Natural killer cell (primary cell): Measurements from ENCODE around the gene PXMP2. TPM values are rescaled to one million over a fixed set of nuclear protein-coding genes. Genes with fewer than 3 reads are reported as not detected.

Experiments
- ATAC-seq, 3 donors: fragments of 150-1000 bp in 2 of 3; fragments of 200-7000 bp in 1 of 3; cut with Tn5 transposase; 1 replicate in 1 of 3; 2 replicates in 2 of 3; pipeline ENCODE4 v1.10.0; 2021; ENCODE audit warnings: mild to moderate bottlenecking in 2 of 3, moderate library complexity in 2 of 3
- DNase-seq, 2 donors: peaks; one replicate each; pipeline versions ENCODE4 v3.0.0 to v3.0.0-alpha.2; 2013 to 2021; ENCODE audit warnings: mixed read lengths in 1 of 2
- H3K27ac ChIP-seq: one replicate; pipeline ENCODE4 v1.5.1; 2013; ENCODE audit warnings: mild to moderate bottlenecking, low read length
- H3K27me3 ChIP-seq: one replicate; pipeline ENCODE4 v1.6.1; 2013; ENCODE audit warnings: low read length; ENCODE audit not compliant: control insufficient read depth, insufficient read depth
- H3K36me3 ChIP-seq: one replicate; pipeline ENCODE4 v1.6.1; 2013; ENCODE audit warnings: low read length; ENCODE audit not compliant: control insufficient read depth, insufficient read depth
- H3K4me1 ChIP-seq: one replicate; pipeline ENCODE4 v1.6.1; 2013; ENCODE audit warnings: low read length; ENCODE audit not compliant: control insufficient read depth, insufficient read depth
- H3K4me3 ChIP-seq: one replicate; pipeline ENCODE4 v1.5.1; 2013; ENCODE audit warnings: low read length
- H3K9me3 ChIP-seq: one replicate; pipeline ENCODE4 v1.6.1; 2013; ENCODE audit warnings: low read length; ENCODE audit not compliant: control insufficient read depth, insufficient read depth
- H3K27ac Mint-ChIP-seq, 2 donors: one replicate each; pipeline ENCODE4 v1.8.0; 2022; ENCODE audit warnings: mild to moderate bottlenecking in 2 of 2, mixed read lengths in 2 of 2, moderate library complexity in 1 of 2
- H3K27me3 Mint-ChIP-seq, 2 donors: one replicate each; pipeline ENCODE4 v1.8.0; 2022; ENCODE audit warnings: low read depth in 2 of 2, mixed read lengths in 2 of 2
- H3K36me3 Mint-ChIP-seq: one replicate; pipeline ENCODE4 v1.8.0; 2022; ENCODE audit warnings: mixed read lengths
- H3K4me1 Mint-ChIP-seq, 2 donors: one replicate each; pipeline ENCODE4 v1.8.0; 2022; ENCODE audit warnings: mixed read lengths in 2 of 2
- H3K4me3 Mint-ChIP-seq: one replicate; pipeline ENCODE4 v1.8.0; 2022; ENCODE audit warnings: mild to moderate bottlenecking, moderate library complexity, mixed read lengths
- H3K9me3 Mint-ChIP-seq, 2 donors: one replicate each; pipeline ENCODE4 v1.8.0; 2022; ENCODE audit warnings: mixed read lengths in 2 of 2
- WGBS: methylation state at CpG from one replicate; pipeline ENCODE4 v1.1.7; 2013; ENCODE audit warnings: missing lambda C conversion rate; ENCODE audit not compliant: insufficient coverage; 5-methylcytosine and 5-hydroxymethylcytosine counted together
- intact Hi-C: fragments of 100-400 bp; cut with micrococcal nuclease; formaldehyde crosslinking; loops from one replicate; pipeline ENCODE4 v1.14.2; 2022
- total RNA-seq, 4 donors: library from RNA; stranded (reverse); fragments of 120-200 nt in 1 of 4; gene quantifications; one replicate each; pipeline versions ENCODE4 v1.2.3 to v1.2.4, GENCODE V29; 2013 to 2022
- TF ChIP-seq, protein P1 (sequence below): fragments of 200-600 bp; IDR thresholded peaks from one replicate; pipeline ENCODE4 v1.8.0; 2022; ENCODE audit warnings: antibody characterized with exemption

PXMP2 gene
- total RNA-seq, 3 donors from 2014 or later (not counting 1 experiment from before 2014, with no cell fraction given) = 3.6 to 6.2 (median 5.1) TPM

DNA sequence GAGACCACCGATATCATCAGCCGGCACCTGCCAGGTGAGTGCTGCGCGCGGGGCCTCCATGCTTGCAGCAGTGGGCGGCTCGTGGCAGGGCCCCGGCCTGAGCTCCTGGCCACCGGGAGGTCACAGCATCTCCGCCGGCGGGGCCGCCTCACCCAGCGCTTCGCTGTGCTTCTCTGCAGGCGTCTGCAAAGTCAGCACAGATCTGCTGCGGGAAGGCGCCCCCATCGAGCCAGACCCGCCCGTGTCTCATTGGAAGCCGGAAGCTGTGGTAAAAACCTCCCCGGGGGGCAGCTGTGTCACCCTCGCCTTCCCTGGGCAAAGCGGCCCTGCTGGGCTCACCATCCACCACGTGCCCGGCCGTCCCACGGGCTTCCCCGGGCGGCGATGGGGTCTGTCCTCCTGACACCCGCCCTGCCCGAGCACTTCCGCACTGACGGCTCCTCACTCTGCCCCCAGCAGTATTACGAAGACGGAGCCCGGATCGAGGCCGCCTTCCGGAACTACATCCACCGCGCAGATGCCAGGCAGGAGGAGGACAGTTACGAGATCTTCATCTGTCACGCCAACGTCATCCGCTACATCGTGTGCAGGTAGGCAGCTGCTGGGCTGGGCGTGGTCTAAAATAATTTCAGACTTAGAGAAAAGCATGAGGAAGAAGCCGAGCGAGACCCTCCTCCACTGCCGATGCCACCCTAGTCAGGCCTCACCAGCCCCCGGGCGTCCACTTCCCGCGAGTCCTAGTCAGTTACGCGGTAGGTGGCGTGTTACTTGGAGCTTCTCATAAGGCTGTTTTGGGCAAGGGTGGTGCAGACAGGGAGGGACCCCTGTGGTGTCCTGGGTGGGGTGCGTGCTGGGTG, 30.4 kb downstream of the PXMP2 start:
- Mint-ChIP-seq H3K27me3 (no peaks in the 10 kb centered on the region), H3K4me3 (no peak overlapping the region), H3K4me1 (no peaks in the 10 kb centered on the region), H3K27ac (no peak overlapping the region), H3K9me3 (no peaks in the 10 kb centered on the region), H3K36me3 (no peaks in the 10 kb centered on the region)
- TF ChIP-seq, protein P1, sequence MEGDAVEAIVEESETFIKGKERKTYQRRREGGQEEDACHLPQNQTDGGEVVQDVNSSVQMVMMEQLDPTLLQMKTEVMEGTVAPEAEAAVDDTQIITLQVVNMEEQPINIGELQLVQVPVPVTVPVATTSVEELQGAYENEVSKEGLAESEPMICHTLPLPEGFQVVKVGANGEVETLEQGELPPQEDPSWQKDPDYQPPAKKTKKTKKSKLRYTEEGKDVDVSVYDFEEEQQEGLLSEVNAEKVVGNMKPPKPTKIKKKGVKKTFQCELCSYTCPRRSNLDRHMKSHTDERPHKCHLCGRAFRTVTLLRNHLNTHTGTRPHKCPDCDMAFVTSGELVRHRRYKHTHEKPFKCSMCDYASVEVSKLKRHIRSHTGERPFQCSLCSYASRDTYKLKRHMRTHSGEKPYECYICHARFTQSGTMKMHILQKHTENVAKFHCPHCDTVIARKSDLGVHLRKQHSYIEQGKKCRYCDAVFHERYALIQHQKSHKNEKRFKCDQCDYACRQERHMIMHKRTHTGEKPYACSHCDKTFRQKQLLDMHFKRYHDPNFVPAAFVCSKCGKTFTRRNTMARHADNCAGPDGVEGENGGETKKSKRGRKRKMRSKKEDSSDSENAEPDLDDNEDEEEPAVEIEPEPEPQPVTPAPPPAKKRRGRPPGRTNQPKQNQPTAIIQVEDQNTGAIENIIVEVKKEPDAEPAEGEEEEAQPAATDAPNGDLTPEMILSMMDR = no peak
- Histone ChIP-seq H3K9me3 (no peaks in the 10 kb centered on the region), H3K4me1 (no peaks in the 10 kb centered on the region), H3K27ac (no peak overlapping the region), H3K4me3 (no peak overlapping the region), H3K27me3 (no peaks in the 10 kb centered on the region), H3K36me3 (peaks cover 45% of the 10 kb centered on the region)
- DNase-seq = no peak
- no peak for ATAC-seq
- WGBS = 96% methylated on average over 60 of the region's 61 CpGs
- intact Hi-C loops = no loop called here

GRCh38 chr12:132718644-132719043, 31.3 kb downstream of the PXMP2 start:
- ATAC-seq (no peak), DNase-seq (no peak)
- no peak overlapping the region for H3K27ac ChIP-seq
- Mint-ChIP-seq H3K9me3 (no peaks in the 10 kb centered on the region), H3K36me3 (no peaks in the 10 kb centered on the region), H3K4me3 (no peak overlapping the region), H3K27me3 (no peaks in the 10 kb centered on the region), H3K4me1 (no peaks in the 10 kb centered on the region), H3K27ac (no peak overlapping the region)
- intact Hi-C loops = no loop called here
- H3K9me3 ChIP-seq = no peaks in the 10 kb centered on the region
- H3K4me3 ChIP-seq = no peak overlapping the region
- no peaks in the 10 kb centered on the region for H3K4me1 ChIP-seq
- no peaks in the 10 kb centered on the region for H3K27me3 ChIP-seq
- peaks cover 54% of the 10 kb centered on the region for H3K36me3 ChIP-seq
- 94% methylated on average over 21 of the region's 21 CpGs for WGBS
- TF ChIP-seq, protein P1 = no peak

- H3K9me3 Mint-ChIP-seq = no peaks in the 10 kb centered on the region
Measured at GRCh38 chr12:132719141-132719953, 32.0 kb downstream of the PXMP2 start.

More at GRCh38 chr12:132719141-132719953, 32.0 kb downstream of the PXMP2 start:
- no peak overlapping the region for H3K27ac Mint-ChIP-seq
- Histone ChIP-seq H3K27ac (no peak overlapping the region), H3K27me3 (no peaks in the 10 kb centered on the region), H3K4me1 (no peaks in the 10 kb centered on the region), H3K9me3 (no peaks in the 10 kb centered on the region), H3K36me3 (peaks cover 60% of the 10 kb centered on the region), H3K4me3 (no peak overlapping the region)
- intact Hi-C loops = no loop called here
- WGBS = 95% methylated on average over 31 of the region's 31 CpGs
- no peaks in the 10 kb centered on the region for H3K4me1 Mint-ChIP-seq
- no peaks in the 10 kb centered on the region for H3K36me3 Mint-ChIP-seq
- H3K27me3 Mint-ChIP-seq = no peaks in the 10 kb centered on the region
- ATAC-seq = no peak
- TF ChIP-seq, protein P1 = no peak
- no peak for DNase-seq
- no peak overlapping the region for H3K4me3 Mint-ChIP-seq
